GM10248 (cell line): Measurements from ENCODE around the gene GRK5.

Experiments used
- CTCF ChIA-PET: fragments of 300-600 bp; sonication (Branson Sonifier 250); formaldehyde crosslinking; extraction: SDS; loops from one replicate; lab custom pipeline; 2021; ENCODE audit warnings: antibody characterized with exemption; lab: Yijun Ruan, JAX
- POLR2A ChIA-PET: fragments of 350-650 bp; sonication (Branson Sonifier 250); formaldehyde crosslinking; extraction: SDS; loops from one replicate; lab custom pipeline; 2020; ENCODE audit warnings: antibody characterized with exemption; lab: Yijun Ruan, JAX
- DNase-seq: peaks from one replicate; pipeline ENCODE4 v3.0.0; 2012; ENCODE audit errors: extremely low spot score
- CTCF ChIP-seq: IDR thresholded peaks from 2 replicates; pipeline ENCODE4 v1.5.1; 2012; ENCODE audit warnings: mild to moderate bottlenecking, low read depth; ENCODE audit errors: extremely low read depth, missing control alignments, control extremely low read depth

GRK5 gene

GRCh38 chr10:119447823-119448546, 240.6 kb downstream of the GRK5 start:
- ChIA-PET CTCF (interaction anchor here (0.7 to 8.9 kb wide), 3 partner anchors 9 to 245 kb away, joined by 3 to 131 read pairs (median 5); partner anchors contain the start of gene GRK5), POLR2A (no interaction called here)
- no peak for DNase-seq
- no peak for TF ChIP-seq CTCF

- DNase-seq = no peak
- TF ChIP-seq CTCF = no peak
- ChIA-PET CTCF (interaction anchor here (1.2 to 8.9 kb wide), 4 partner anchors 9 to 246 kb away, joined by 3 to 131 read pairs (median 6); partner anchors contain the start of gene GRK5), POLR2A (no interaction called here)
These were observed 241.5 kb downstream of the GRK5 start for GRCh38 chr10:119448628-119449584.

- TF ChIP-seq CTCF = no peak
- no peak for DNase-seq
- CTCF ChIA-PET = interaction anchor here (1.5 to 8.9 kb wide), 3 partner anchors 9 to 247 kb away, joined by 3 to 131 read pairs (median 8); partner anchors contain the start of gene GRK5
- POLR2A ChIA-PET = no interaction called here
These were observed 242.5 kb downstream of the GRK5 start for GRCh38 chr10:119449760-119450461.

DNA sequence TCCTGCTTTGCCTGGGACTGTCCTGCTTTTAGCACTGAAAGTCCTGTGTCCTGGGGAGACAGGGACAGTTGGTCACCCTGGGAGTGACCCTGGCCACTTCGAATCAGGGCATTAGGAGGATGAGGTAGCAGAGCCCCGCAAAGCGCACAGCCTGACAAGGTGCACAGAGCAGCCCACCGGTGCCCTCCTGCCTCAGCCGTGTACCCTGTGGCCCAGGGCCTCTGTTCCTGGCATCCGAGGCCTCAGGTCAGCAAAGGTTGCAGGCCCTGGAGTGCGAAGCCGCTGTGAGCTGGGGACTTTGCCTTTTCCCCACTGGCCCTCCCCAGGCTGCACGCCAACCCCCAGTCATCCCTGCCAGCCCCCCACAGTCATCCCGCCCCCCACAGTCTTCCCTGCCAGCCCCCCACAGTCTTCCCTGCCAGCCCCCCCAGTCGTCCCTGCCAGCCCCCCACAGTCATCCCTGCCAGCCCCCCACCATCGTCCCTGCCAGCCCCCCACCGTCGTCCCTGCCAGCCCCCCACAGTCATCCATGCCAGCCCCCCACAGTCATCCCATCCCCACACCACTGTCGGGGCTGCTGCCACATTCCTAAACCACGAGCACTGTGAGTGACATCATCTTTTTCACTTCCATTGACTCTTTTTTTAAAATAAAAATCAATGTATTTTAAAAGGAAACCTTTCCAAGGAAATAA, 243.4 kb downstream of the GRK5 start:
- DNase-seq = no peak
- TF ChIP-seq CTCF = no peak
- ChIA-PET CTCF (interaction anchor here (1.5 to 2.2 kb wide), 2 partner anchors 8 to 39 kb away, joined by 3 to 8 read pairs; no protein-coding TSS in a partner anchor), POLR2A (no interaction called here)

DNA sequence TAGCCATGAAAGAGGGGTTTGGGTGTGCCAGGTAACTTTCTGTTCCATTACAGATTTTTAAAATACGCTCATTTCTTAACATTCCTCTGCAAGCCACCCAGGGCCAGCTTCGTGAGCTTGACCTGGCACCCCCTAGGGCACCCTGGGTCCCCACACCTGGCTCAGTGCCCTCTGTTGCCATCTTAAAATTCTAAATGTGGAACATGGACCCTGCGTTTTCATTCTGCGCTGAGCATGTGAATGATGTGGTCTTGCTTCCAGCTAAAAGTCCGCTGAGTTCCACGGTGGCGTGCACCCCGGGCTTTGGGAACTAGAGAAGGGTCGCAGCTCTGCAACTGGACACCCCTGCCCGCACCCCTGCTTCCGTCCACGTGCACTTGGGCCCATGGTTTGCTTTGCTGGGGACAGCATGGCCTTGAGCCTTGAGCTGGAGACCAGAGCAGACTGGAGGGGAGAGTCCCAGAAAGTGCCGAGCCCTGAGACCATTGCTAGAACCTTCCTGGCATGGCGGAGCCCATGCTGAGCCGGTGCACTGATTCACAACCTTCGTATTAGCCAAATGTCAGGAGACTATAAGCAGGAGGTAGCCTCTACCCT, 244.0 kb downstream of the GRK5 start:
- POLR2A ChIA-PET = no interaction called here
- CTCF ChIA-PET = no interaction called here
- DNase-seq = no peak
- no peak for TF ChIP-seq CTCF
